ENCODE measurements around the gene NTRK3. TPM values are rescaled to one million over a fixed set of nuclear protein-coding genes. Genes with fewer than 3 reads are reported as not detected.

Gene NTRK3
- polyA plus RNA-seq, 1 donor (not counting 4 experiments of a cell fraction or from before 2014, with no cell fraction given) = not detected

DNA sequence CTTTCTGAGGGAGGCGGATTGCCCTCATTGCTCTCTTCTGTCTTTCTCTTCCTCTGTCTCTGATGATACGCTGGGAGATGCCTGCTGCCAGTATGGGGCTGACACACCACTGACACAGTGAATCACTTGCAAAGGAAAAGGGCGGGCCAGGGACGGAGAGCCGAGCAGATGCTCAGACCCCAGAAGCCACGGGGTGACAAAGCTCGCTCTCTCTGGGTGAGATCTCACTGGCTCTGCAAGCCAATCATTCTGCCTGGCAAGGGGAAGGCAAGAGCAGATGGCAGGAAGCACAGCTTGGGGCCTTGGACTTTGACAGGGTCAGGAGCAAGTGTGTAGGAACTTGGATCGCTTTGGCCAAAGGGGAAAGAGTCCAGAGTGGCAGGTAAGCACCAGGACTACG is 198.7 kb downstream of the NTRK3 start:
- Histone ChIP-seq H3K4me1 (ENCODE audit: control insufficient read depth, extremely low read depth, insufficient read depth, low read length) (no peaks in the 10 kb centered on the region), H3K36me3 (ENCODE audit: control insufficient read depth in 2 of 2, extremely low read depth in 1 of 2, insufficient read depth in 2 of 2, low read length in 2 of 2) (no peaks in the 10 kb centered on the region), H3K4me3 (ENCODE audit: control insufficient read depth in 2 of 3, extremely low read depth in 1 of 3, insufficient read depth in 2 of 3, low read depth in 1 of 3, low read length in 3 of 3) (no peak overlapping the region), H4K20me1 (ENCODE audit: control insufficient read depth, extremely low read depth, insufficient read depth, low read length) (no peaks in the 10 kb centered on the region), H3K9ac (ENCODE audit: control insufficient read depth, extremely low read depth, insufficient read depth, low read length) (no peak overlapping the region), H3K9me1 (ENCODE audit: control insufficient read depth, extremely low read depth, insufficient read depth, low read length) (no peaks in the 10 kb centered on the region), H3K4me2 (ENCODE audit: control insufficient read depth, extremely low read depth, insufficient read depth, low read depth, low read length) (no peak overlapping the region), H3K27ac (ENCODE audit: control insufficient read depth, insufficient read depth, low read length) (no peak overlapping the region), H3K79me2 (ENCODE audit: control insufficient read depth, insufficient read depth, low read length) (no peaks in the 10 kb centered on the region), H3K9me3 (ENCODE audit: control insufficient read depth, low read depth, low read length) (peaks cover 4% of the 10 kb centered on the region), H3K27me3 (ENCODE audit: control insufficient read depth, extremely low read depth, insufficient read depth, low read length) (no peaks in the 10 kb centered on the region), H2AFZ (ENCODE audit: control insufficient read depth, low read length) (no peak overlapping the region)
- TF ChIP-seq, protein P1, sequence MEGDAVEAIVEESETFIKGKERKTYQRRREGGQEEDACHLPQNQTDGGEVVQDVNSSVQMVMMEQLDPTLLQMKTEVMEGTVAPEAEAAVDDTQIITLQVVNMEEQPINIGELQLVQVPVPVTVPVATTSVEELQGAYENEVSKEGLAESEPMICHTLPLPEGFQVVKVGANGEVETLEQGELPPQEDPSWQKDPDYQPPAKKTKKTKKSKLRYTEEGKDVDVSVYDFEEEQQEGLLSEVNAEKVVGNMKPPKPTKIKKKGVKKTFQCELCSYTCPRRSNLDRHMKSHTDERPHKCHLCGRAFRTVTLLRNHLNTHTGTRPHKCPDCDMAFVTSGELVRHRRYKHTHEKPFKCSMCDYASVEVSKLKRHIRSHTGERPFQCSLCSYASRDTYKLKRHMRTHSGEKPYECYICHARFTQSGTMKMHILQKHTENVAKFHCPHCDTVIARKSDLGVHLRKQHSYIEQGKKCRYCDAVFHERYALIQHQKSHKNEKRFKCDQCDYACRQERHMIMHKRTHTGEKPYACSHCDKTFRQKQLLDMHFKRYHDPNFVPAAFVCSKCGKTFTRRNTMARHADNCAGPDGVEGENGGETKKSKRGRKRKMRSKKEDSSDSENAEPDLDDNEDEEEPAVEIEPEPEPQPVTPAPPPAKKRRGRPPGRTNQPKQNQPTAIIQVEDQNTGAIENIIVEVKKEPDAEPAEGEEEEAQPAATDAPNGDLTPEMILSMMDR (optimal IDR thresholded peaks at IDR 0.05 in 1 of 3, IDR thresholded peaks at IDR 0.05 in 1 of 3, conservative IDR thresholded peaks at IDR 0.05 in 1 of 3; ENCODE audit: extremely low read depth in 1 of 3, insufficient read depth in 2 of 3, low read length in 3 of 3) = no peak
- TF ChIP-seq EZH2 (IDR thresholded peaks at IDR 0.05; ENCODE audit: low read length) = no peak
- dilution Hi-C loops (cut with MboI; ENCODE audit: extremely low pct_ligation_motif_present, low sequenced_read_pairs) = no loop called here
- no peak for DNase-seq (ENCODE audit: low read depth, low spot score)
- FAIRE-seq = no peak

- H2AFZ ChIP-seq (ENCODE audit: control insufficient read depth, low read length) = no peak overlapping the region
- DNase-seq (ENCODE audit: low read depth, low spot score) (no peak), FAIRE-seq (no peak)
- no peaks in the 10 kb centered on the region for H3K9me3 ChIP-seq (ENCODE audit: control insufficient read depth, low read depth, low read length)
- no peaks in the 10 kb centered on the region for H3K79me2 ChIP-seq (ENCODE audit: control insufficient read depth, insufficient read depth, low read length)
- H3K4me2 ChIP-seq (ENCODE audit: control insufficient read depth, extremely low read depth, insufficient read depth, low read depth, low read length) = no peak overlapping the region
- no peaks in the 10 kb centered on the region for H4K20me1 ChIP-seq (ENCODE audit: control insufficient read depth, extremely low read depth, insufficient read depth, low read length)
- TF ChIP-seq EZH2 (IDR thresholded peaks at IDR 0.05; ENCODE audit: low read length) = no peak
- TF ChIP-seq, protein P1 (optimal IDR thresholded peaks at IDR 0.05 in 1 of 3, IDR thresholded peaks at IDR 0.05 in 1 of 3, conservative IDR thresholded peaks at IDR 0.05 in 1 of 3; ENCODE audit: extremely low read depth in 1 of 3, insufficient read depth in 2 of 3, low read length in 3 of 3) = no peak
- no peak overlapping the region for H3K4me3 ChIP-seq (ENCODE audit: control insufficient read depth in 2 of 3, extremely low read depth in 1 of 3, insufficient read depth in 2 of 3, low read depth in 1 of 3, low read length in 3 of 3)
- no peaks in the 10 kb centered on the region for H3K4me1 ChIP-seq (ENCODE audit: control insufficient read depth, extremely low read depth, insufficient read depth, low read length)
- H3K27ac ChIP-seq (ENCODE audit: control insufficient read depth, insufficient read depth, low read length) = no peak overlapping the region
- no peaks in the 10 kb centered on the region for H3K27me3 ChIP-seq (ENCODE audit: control insufficient read depth, extremely low read depth, insufficient read depth, low read length)
- no peak overlapping the region for H3K9ac ChIP-seq (ENCODE audit: control insufficient read depth, extremely low read depth, insufficient read depth, low read length)
- dilution Hi-C loops (cut with MboI; ENCODE audit: extremely low pct_ligation_motif_present, low sequenced_read_pairs) = no loop called here
- H3K36me3 ChIP-seq (ENCODE audit: control insufficient read depth in 2 of 2, extremely low read depth in 1 of 2, insufficient read depth in 2 of 2, low read length in 2 of 2) = no peaks in the 10 kb centered on the region
- H3K9me1 ChIP-seq (ENCODE audit: control insufficient read depth, extremely low read depth, insufficient read depth, low read length) = no peaks in the 10 kb centered on the region
Measured at GRCh38 chr15:88049506-88049905, 207.0 kb downstream of the NTRK3 start.
